ENCODE data around the gene NR4A1.

Gene NR4A1

GRCh38 chr12:52083638-52083996 lies 32.4 kb downstream of the NR4A1 start:
- Histone ChIP-seq H3K4me1 (ENCODE audit: control insufficient read depth, low read length) (peaks cover 45% of the 10 kb centered on the region), H3K27ac (ENCODE audit: low read depth, low read length) (no peak overlapping the region), H3K9me3 (ENCODE audit: control insufficient read depth, insufficient read depth, low read length) (no peaks in the 10 kb centered on the region), H3K27me3 (ENCODE audit: control insufficient read depth, low read length) (peaks cover 1% of the 10 kb centered on the region), H3K79me2 (ENCODE audit: control insufficient read depth, low read length) (peaks cover 4% of the 10 kb centered on the region; the same call in 1 of the 2 replicates), H3F3A (ENCODE audit: control insufficient read depth, insufficient read depth) (no peaks in the 10 kb centered on the region), H3K36me3 (ENCODE audit: control insufficient read depth, low read length) (peaks cover 5% of the 10 kb centered on the region), H3K4me2 (ENCODE audit: low read length) (no peak overlapping the region), H4K20me1 (ENCODE audit: control insufficient read depth, insufficient read depth, low read depth, low read length) (0 out of 2 replicates have a peak, but pooled peaks cover 5% of the 10 kb centered on the region), H3K9me2 (replicated peaks; ENCODE audit: control insufficient read depth, low read length) (no peaks in the 10 kb centered on the region), H3K4me3 (ENCODE audit: low read length) (no peak overlapping the region)
- TF ChIP-seq EZH2phosphoT487 (IDR thresholded peaks at IDR 0.05; ENCODE audit: borderline replicate concordance, low read length): no peak
- peak; percentile 28 for TF ChIP-seq CTCF (IDR thresholded peaks at IDR 0.05; ENCODE audit: low read depth, low read length, poor library complexity, severe bottlenecking)

GRCh38 chr12:52084491-52085231 lies 33.4 kb downstream of the NR4A1 start:
- no peaks in the 10 kb centered on the region for H3K79me2 ChIP-seq (ENCODE audit: control insufficient read depth, low read length)
- H3K4me3 ChIP-seq (ENCODE audit: low read length): no peak overlapping the region
- H4K20me1 ChIP-seq (ENCODE audit: control insufficient read depth, insufficient read depth, low read depth, low read length): peaks cover 5% of the 10 kb centered on the region; the same call in 1 of the 2 replicates
- H3K9me3 ChIP-seq (ENCODE audit: control insufficient read depth, insufficient read depth, low read length): no peaks in the 10 kb centered on the region
- no peaks in the 10 kb centered on the region for H3K9me2 ChIP-seq (replicated peaks; ENCODE audit: control insufficient read depth, low read length)
- H3K4me2 ChIP-seq (ENCODE audit: low read length): no peak overlapping the region
- H3K27me3 ChIP-seq (ENCODE audit: control insufficient read depth, low read length): peaks cover 5% of the 10 kb centered on the region
- H3F3A ChIP-seq (ENCODE audit: control insufficient read depth, insufficient read depth): no peaks in the 10 kb centered on the region
- peaks cover 52% of the 10 kb centered on the region for H3K4me1 ChIP-seq (ENCODE audit: control insufficient read depth, low read length)
- no peak for TF ChIP-seq CTCF (IDR thresholded peaks at IDR 0.05; ENCODE audit: low read depth, low read length, poor library complexity, severe bottlenecking)
- no peak for TF ChIP-seq EZH2phosphoT487 (IDR thresholded peaks at IDR 0.05; ENCODE audit: borderline replicate concordance, low read length)
- H3K36me3 ChIP-seq (ENCODE audit: control insufficient read depth, low read length): no peaks in the 10 kb centered on the region
- no peak overlapping the region for H3K27ac ChIP-seq (ENCODE audit: low read depth, low read length)

GRCh38 chr12:52085682-52086180 lies 34.5 kb downstream of the NR4A1 start:
- Histone ChIP-seq H3K4me2 (ENCODE audit: low read length) (no peak overlapping the region), H3K36me3 (ENCODE audit: control insufficient read depth, low read length) (no peaks in the 10 kb centered on the region), H3K4me3 (ENCODE audit: low read length) (no peak overlapping the region), H3K9me3 (ENCODE audit: control insufficient read depth, insufficient read depth, low read length) (no peaks in the 10 kb centered on the region), H3K9me2 (replicated peaks; ENCODE audit: control insufficient read depth, low read length) (no peaks in the 10 kb centered on the region), H3F3A (ENCODE audit: control insufficient read depth, insufficient read depth) (no peaks in the 10 kb centered on the region), H3K4me1 (ENCODE audit: control insufficient read depth, low read length) (peaks cover 54% of the 10 kb centered on the region), H3K79me2 (ENCODE audit: control insufficient read depth, low read length) (no peaks in the 10 kb centered on the region), H3K27me3 (ENCODE audit: control insufficient read depth, low read length) (peaks cover 11% of the 10 kb centered on the region), H4K20me1 (ENCODE audit: control insufficient read depth, insufficient read depth, low read depth, low read length) (peaks cover 5% of the 10 kb centered on the region; the same call in 1 of the 2 replicates), H3K27ac (ENCODE audit: low read depth, low read length) (no peak overlapping the region)
- no peak for TF ChIP-seq EZH2phosphoT487 (IDR thresholded peaks at IDR 0.05; ENCODE audit: borderline replicate concordance, low read length)
- no peak for TF ChIP-seq CTCF (IDR thresholded peaks at IDR 0.05; ENCODE audit: low read depth, low read length, poor library complexity, severe bottlenecking)

All from DOHH2 (cell line).